Measurements from ENCODE around the gene EBI3. TPM values are rescaled to one million over a fixed set of nuclear protein-coding genes. Genes with fewer than 3 reads are reported as not detected.

Gene EBI3
- total and polyA plus RNA-seq, 7 experiments from 2014 or later: 0.44 to 8.8 TPM; not detected in 5

DNA sequence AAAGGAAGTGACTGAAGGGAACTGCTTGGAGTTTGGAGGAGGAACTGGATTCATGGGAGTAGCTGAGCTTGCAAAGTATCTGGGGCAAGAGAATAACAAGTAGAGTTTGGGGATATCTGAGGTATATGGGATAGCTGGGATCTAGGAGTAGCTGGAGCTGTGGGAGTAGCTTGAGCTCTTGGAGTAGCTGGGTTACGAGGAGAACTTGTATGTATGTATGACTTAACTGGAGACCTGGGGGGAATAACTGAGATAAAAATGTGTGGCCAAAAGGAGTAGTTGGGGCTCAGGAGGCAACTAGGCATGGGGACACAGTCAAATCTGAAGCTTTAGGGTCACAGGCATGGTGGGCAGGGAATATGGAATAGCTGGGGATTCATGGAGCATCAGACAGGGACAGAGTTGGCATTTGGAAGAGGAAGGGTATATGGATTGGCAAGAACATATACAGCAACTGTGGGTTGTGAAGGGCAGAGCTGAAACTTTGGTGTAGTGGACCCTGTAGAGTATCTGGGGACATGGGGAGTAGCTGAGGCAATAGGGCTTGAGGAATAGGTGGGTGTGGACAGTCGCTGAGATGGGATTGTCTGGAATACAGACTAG lies 28.3 kb upstream of the EBI3 start:
- peaks cover 11 to 22% (median 15%) of the 10 kb centered on the region in 7 donors for H3K4me1 Mint-ChIP-seq
- peaks cover 0 to 10% (median 2%) of the 10 kb centered on the region in 11 donors for H3K9me3 Mint-ChIP-seq
- no peak overlapping the region for H3K4me3 ChIP-seq (ENCODE audit: low read length)
- ATAC-seq (no peak), DNase-seq (no peak)
- no peaks in the 10 kb centered on the region for H3K4me1 ChIP-seq (ENCODE audit: control insufficient read depth in 2 of 2, insufficient read depth in 2 of 2, low read length in 2 of 2)
- intact Hi-C loops (cut with micrococcal nuclease): loop anchor here in 1 of 2 donors (5.0 kb wide), 1 partner anchor 439 kb away; the partner anchor contains the start of genes APBA3 and MRPL54
- no peaks in the 10 kb centered on the region for H3K36me3 ChIP-seq (ENCODE audit: control insufficient read depth in 2 of 3, insufficient read depth in 3 of 3, low read length in 3 of 3)
- no peak overlapping the region for H3K27ac Mint-ChIP-seq
- CTCF ChIA-PET: interaction anchor here (0.8 to 1.4 kb wide), 5 partner anchors 8 to 216 kb away, joined by 3 to 5 read pairs (median 3); partner anchors contain the start of gene EEF2
- no peak overlapping the region for H3K4me3 Mint-ChIP-seq
- H3K27me3 Mint-ChIP-seq: peaks cover 24 to 37% (median 28%) of the 10 kb centered on the region in 5 donors
- POLR2A ChIA-PET: no interaction called here
- no peaks in the 10 kb centered on the region for H3K9me3 ChIP-seq (ENCODE audit: control insufficient read depth in 2 of 3, low read length in 3 of 3)
- peaks cover 0 to 16% of the 10 kb centered on the region in 2 donors for H3K27me3 ChIP-seq (ENCODE audit: control insufficient read depth in 2 of 2, insufficient read depth in 2 of 2, low read length in 2 of 2)
- H3K36me3 Mint-ChIP-seq: peaks cover 4 to 9% (median 8%) of the 10 kb centered on the region in 5 donors
- H3K27ac ChIP-seq (ENCODE audit: low read depth, low read length): no peak overlapping the region

DNA sequence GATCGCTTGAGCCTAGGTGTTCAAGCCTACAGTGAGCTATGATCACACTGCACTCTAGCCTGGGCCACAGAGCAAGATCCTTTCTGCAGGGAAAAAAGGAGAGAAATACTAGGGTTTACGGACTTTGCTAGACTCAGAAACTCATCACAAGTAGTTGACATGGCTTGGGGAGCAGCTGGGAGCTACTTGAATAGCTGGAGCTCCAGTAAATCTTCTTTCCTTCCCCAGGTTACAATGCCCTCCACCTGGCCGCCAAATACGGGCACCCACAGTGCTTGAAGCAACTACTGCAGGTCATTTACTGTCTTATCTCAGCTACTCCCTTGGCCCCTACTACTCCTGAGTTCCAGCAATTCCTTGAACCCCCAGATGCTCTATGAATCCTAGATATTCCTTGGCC lies 27.5 kb upstream of the EBI3 start:
- no peak for ATAC-seq
- no peak overlapping the region for H3K4me3 Mint-ChIP-seq
- H3K36me3 Mint-ChIP-seq: peaks cover 4 to 9% (median 8%) of the 10 kb centered on the region in 5 donors
- peaks cover 11 to 22% (median 15%) of the 10 kb centered on the region in 7 donors for H3K4me1 Mint-ChIP-seq
- no peaks in the 10 kb centered on the region for H3K9me3 ChIP-seq (ENCODE audit: control insufficient read depth in 2 of 3, low read length in 3 of 3)
- DNase-seq: no peak
- intact Hi-C loops (cut with micrococcal nuclease): loop anchor here in 1 of 2 donors (5.0 kb wide), 1 partner anchor 439 kb away; the partner anchor contains the start of genes APBA3 and MRPL54
- H3K36me3 ChIP-seq (ENCODE audit: control insufficient read depth in 2 of 3, insufficient read depth in 3 of 3, low read length in 3 of 3): no peaks in the 10 kb centered on the region
- H3K4me3 ChIP-seq (ENCODE audit: low read length): no peak overlapping the region
- H3K4me1 ChIP-seq (ENCODE audit: control insufficient read depth in 2 of 2, insufficient read depth in 2 of 2, low read length in 2 of 2): no peaks in the 10 kb centered on the region
- ChIA-PET CTCF (interaction anchor here (0.5 to 1.8 kb wide), 7 partner anchors 13 to 1054 kb away, joined by 3 to 5 read pairs (median 3); partner anchors contain the start of gene EEF2), POLR2A (no interaction called here)
- no peak overlapping the region for H3K27ac ChIP-seq (ENCODE audit: low read depth, low read length)
- H3K27me3 Mint-ChIP-seq: peaks cover 20 to 32% (median 23%) of the 10 kb centered on the region in 5 donors
- H3K9me3 Mint-ChIP-seq: peaks cover 0 to 10% (median 2%) of the 10 kb centered on the region in 11 donors
- peak overlapping the region in 1 of 9 donors; percentile 44 for H3K27ac Mint-ChIP-seq
- H3K27me3 ChIP-seq (ENCODE audit: control insufficient read depth in 2 of 2, insufficient read depth in 2 of 2, low read length in 2 of 2): peaks cover 0 to 8% of the 10 kb centered on the region in 2 donors

DNA sequence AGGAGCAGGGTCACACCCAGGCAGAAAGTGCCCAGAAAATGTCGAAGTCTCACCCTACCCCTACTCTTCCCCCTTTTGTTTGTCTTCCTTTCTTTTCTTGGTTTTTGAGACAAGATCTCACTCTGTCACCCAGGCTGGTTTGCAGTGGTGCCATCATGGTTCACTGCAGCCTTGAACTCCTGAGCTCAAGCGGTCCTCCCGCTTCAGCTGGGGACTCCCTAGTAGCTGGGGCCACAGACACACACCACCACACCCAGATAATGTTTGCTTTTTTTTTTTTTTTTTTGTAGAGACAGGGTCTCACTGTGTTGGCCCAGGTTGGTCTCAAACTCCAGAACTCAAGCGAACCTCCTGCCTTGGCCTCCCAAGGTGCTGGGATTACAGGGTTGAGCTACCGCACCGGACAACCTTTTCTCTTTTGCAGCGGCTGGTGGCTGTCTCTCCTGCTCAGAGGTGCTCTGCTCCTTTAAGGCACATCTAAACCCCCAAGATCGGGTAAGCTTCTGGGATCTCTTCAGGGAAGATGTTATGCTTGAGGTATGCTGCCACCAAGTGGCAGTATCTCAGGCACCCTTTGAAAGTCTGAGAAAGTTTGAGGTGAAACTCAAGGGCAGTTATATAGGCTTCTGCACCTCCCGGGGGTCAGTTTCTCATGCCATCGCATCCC lies 22.4 kb upstream of the EBI3 start:
- no peak overlapping the region for H3K4me3 Mint-ChIP-seq
- no peak overlapping the region for H3K27ac ChIP-seq (ENCODE audit: low read depth, low read length)
- no peaks in the 10 kb centered on the region for H3K36me3 Mint-ChIP-seq
- POLR2A ChIA-PET: no interaction called here
- no peak overlapping the region for H3K27ac Mint-ChIP-seq
- peaks cover 0 to 3% (median 0%) of the 10 kb centered on the region in 5 donors for H3K27me3 Mint-ChIP-seq
- no peaks in the 10 kb centered on the region for H3K9me3 Mint-ChIP-seq
- intact Hi-C loops (cut with micrococcal nuclease): no loop called here
- no peak for DNase-seq
- no peaks in the 10 kb centered on the region for H3K9me3 ChIP-seq (ENCODE audit: control insufficient read depth in 2 of 3, low read length in 3 of 3)
- no peak overlapping the region for H3K4me3 ChIP-seq (ENCODE audit: low read length)
- CTCF ChIA-PET: interaction anchor here (0.6 kb wide), 1 partner anchor 59 kb away, joined by 3 read pairs; no protein-coding TSS in a partner anchor
- H3K4me1 ChIP-seq (ENCODE audit: control insufficient read depth in 2 of 2, insufficient read depth in 2 of 2, low read length in 2 of 2): no peaks in the 10 kb centered on the region
- H3K4me1 Mint-ChIP-seq: peaks cover 0 to 6% (median 3%) of the 10 kb centered on the region in 7 donors
- ATAC-seq: no peak
- H3K27me3 ChIP-seq (ENCODE audit: control insufficient read depth in 2 of 2, insufficient read depth in 2 of 2, low read length in 2 of 2): no peaks in the 10 kb centered on the region
- no peaks in the 10 kb centered on the region for H3K36me3 ChIP-seq (ENCODE audit: control insufficient read depth in 2 of 3, insufficient read depth in 3 of 3, low read length in 3 of 3)

DNA sequence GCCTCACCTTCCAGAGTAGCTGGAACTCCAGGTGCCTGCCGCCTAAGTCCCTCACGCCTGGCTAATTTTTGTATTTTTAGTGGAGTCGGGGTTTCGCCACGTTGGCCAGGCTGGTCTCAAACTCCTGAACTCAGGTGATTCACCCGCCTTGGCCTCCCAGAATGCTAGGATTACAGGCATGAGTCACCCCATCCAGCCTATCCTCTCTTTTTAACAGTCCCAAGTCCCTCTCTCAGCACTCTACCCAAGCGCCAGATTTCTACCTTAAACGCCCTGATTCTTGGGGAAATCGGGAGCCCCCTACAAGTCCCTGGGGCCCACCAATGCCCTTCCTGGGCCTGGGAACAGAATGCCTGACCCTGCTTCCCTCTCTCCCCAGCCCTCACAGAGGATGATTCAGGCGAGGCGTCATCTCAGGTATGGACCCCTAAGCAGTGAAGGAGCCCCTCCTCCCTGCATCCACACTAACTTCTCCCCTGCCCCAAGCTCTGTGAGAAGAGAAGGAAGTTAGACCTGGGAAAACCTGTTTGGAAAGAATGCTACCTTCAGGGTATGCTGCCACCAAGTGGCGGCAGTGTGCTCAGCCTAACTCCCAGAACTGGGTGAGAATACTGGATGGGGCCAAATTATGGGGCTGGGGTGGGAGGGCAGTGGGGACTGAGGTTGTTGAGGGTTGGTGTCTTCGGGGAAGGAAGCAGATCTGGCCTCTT lies 20.8 kb upstream of the EBI3 start:
- no peak for DNase-seq
- intact Hi-C loops (cut with micrococcal nuclease): no loop called here
- H3K9me3 Mint-ChIP-seq: no peaks in the 10 kb centered on the region
- no peak overlapping the region for H3K4me3 Mint-ChIP-seq
- H3K4me1 Mint-ChIP-seq: peaks cover 0 to 6% (median 3%) of the 10 kb centered on the region in 7 donors
- no peaks in the 10 kb centered on the region for H3K27me3 ChIP-seq (ENCODE audit: control insufficient read depth in 2 of 2, insufficient read depth in 2 of 2, low read length in 2 of 2)
- no peak for ATAC-seq
- CTCF ChIA-PET: interaction anchor here (0.9 to 1.3 kb wide), 2 partner anchors 8 to 223 kb away, joined by 3 read pairs; partner anchors contain the start of gene EEF2
- POLR2A ChIA-PET: no interaction called here
- H3K9me3 ChIP-seq (ENCODE audit: control insufficient read depth in 2 of 3, low read length in 3 of 3): no peaks in the 10 kb centered on the region
- no peaks in the 10 kb centered on the region for H3K36me3 Mint-ChIP-seq
- peaks cover 0 to 3% (median 0%) of the 10 kb centered on the region in 5 donors for H3K27me3 Mint-ChIP-seq
- no peak overlapping the region for H3K27ac Mint-ChIP-seq
- no peak overlapping the region for H3K27ac ChIP-seq (ENCODE audit: low read depth, low read length)
- no peaks in the 10 kb centered on the region for H3K4me1 ChIP-seq (ENCODE audit: control insufficient read depth in 2 of 2, insufficient read depth in 2 of 2, low read length in 2 of 2)
- no peak overlapping the region for H3K4me3 ChIP-seq (ENCODE audit: low read length)
- no peaks in the 10 kb centered on the region for H3K36me3 ChIP-seq (ENCODE audit: control insufficient read depth in 2 of 3, insufficient read depth in 3 of 3, low read length in 3 of 3)

DNA sequence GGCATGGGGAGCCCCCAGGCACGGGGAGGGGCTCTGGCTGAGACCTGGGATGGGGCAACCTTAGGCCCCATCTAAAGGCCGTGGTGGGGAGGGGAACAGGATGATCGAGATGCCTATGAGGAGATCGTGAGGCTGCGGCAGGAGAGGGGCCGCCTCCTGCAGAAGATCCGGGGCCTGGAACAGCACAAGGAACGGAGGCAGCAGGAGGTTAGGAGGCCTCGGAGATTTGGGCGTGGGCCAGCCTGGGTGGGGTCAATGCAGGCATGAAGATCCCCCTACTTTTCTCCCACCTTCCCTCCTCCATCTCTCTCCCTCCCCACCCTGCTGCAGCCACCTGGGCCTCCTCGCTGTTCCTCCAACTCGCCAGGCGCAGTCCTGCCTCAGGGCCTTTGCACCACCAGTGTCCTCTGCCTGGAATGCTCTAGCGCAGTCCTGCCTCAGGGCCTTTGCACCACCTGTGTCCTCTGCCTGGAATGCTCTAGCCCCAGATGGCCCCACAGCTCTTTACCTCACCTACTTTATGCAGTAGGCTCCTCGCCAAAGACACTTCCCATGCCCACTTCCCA lies 19.1 kb upstream of the EBI3 start:
- Histone ChIP-seq H3K27me3 (ENCODE audit: control insufficient read depth in 2 of 2, insufficient read depth in 2 of 2, low read length in 2 of 2) (no peaks in the 10 kb centered on the region), H3K27ac (ENCODE audit: low read depth, low read length) (no peak overlapping the region), H3K4me3 (ENCODE audit: low read length) (no peak overlapping the region), H3K36me3 (ENCODE audit: control insufficient read depth in 2 of 3, insufficient read depth in 3 of 3, low read length in 3 of 3) (no peaks in the 10 kb centered on the region), H3K4me1 (ENCODE audit: control insufficient read depth in 2 of 2, insufficient read depth in 2 of 2, low read length in 2 of 2) (peaks cover 0 to 9% of the 10 kb centered on the region in 2 donors), H3K9me3 (ENCODE audit: control insufficient read depth in 2 of 3, low read length in 3 of 3) (no peaks in the 10 kb centered on the region)
- DNase-seq: no peak
- peak overlapping the region in 1 of 9 donors; percentile 67 for H3K27ac Mint-ChIP-seq
- H3K4me1 Mint-ChIP-seq: peaks cover 0 to 2% (median 0%) of the 10 kb centered on the region in 7 donors
- intact Hi-C loops (cut with micrococcal nuclease): no loop called here
- H3K4me3 Mint-ChIP-seq: no peak overlapping the region
- H3K27me3 Mint-ChIP-seq: peaks cover 0 to 3% (median 0%) of the 10 kb centered on the region in 5 donors
- H3K36me3 Mint-ChIP-seq: no peaks in the 10 kb centered on the region
- POLR2A ChIA-PET: no interaction called here
- no peak for ATAC-seq
- no peaks in the 10 kb centered on the region for H3K9me3 Mint-ChIP-seq
- CTCF ChIA-PET: no interaction called here

DNA sequence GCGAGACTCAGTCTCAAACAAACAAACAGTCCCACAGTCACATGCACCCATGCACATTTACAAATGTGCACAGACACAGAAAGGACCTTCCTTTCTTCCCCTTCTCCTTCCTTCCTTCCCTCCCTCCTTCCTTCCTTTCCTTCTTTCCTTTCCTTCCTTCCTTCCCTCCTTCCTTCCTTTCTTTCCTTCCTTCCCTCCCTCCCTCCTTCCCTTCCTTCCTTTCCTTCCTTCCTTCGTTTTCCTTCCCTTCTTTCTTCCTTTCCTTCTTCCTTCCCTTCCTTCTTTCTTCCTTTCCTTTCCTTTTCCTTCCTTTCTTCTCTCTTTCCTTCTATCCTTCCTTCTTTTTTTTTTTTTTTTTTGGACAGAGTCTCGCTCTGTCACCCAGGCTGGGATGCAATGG lies 16.2 kb upstream of the EBI3 start:
- H3K27ac ChIP-seq (ENCODE audit: low read depth, low read length): no peak overlapping the region
- Mint-ChIP-seq H3K9me3 (peaks cover 0 to 5% (median 0%) of the 10 kb centered on the region in 11 donors), H3K4me3 (no peak overlapping the region), H3K4me1 (peaks cover 0 to 2% (median 0%) of the 10 kb centered on the region in 7 donors), H3K27me3 (peaks cover 0 to 3% (median 0%) of the 10 kb centered on the region in 5 donors), H3K27ac (no peak overlapping the region), H3K36me3 (no peaks in the 10 kb centered on the region)
- ChIA-PET CTCF (no interaction called here), POLR2A (no interaction called here)
- intact Hi-C loops (cut with micrococcal nuclease): no loop called here
- DNase-seq (no peak), ATAC-seq (no peak)
- H3K4me3 ChIP-seq (ENCODE audit: low read length): no peak overlapping the region
- peaks cover 0 to 9% of the 10 kb centered on the region in 2 donors for H3K4me1 ChIP-seq (ENCODE audit: control insufficient read depth in 2 of 2, insufficient read depth in 2 of 2, low read length in 2 of 2)
- H3K27me3 ChIP-seq (ENCODE audit: control insufficient read depth in 2 of 2, insufficient read depth in 2 of 2, low read length in 2 of 2): no peaks in the 10 kb centered on the region
- no peaks in the 10 kb centered on the region for H3K36me3 ChIP-seq (ENCODE audit: control insufficient read depth in 2 of 3, insufficient read depth in 3 of 3, low read length in 3 of 3)
- peaks cover 0 to 6% (median 0%) of the 10 kb centered on the region in 3 experiments for H3K9me3 ChIP-seq (ENCODE audit: control insufficient read depth in 2 of 3, low read length in 3 of 3)

Measured in naive thymus-derived CD4-positive, alpha-beta T cell (primary cell).